Measurements from ENCODE around the gene NCAM1.

The NCAM1 gene

GRCh38 chr11:113203141-113203753, 242.0 kb downstream of the NCAM1 start:
- no peak overlapping the region for H3K9ac ChIP-seq (ENCODE audit: low read length)
- H3K9me3 ChIP-seq (ENCODE audit: control insufficient read depth, insufficient read depth, low read depth, low read length): no peaks in the 10 kb centered on the region
- H3K27me3 ChIP-seq (ENCODE audit: control insufficient read depth, insufficient read depth, low read length): no peaks in the 10 kb centered on the region
- 0 out of 2 replicates have a peak, but pooled peaks cover 5% of the 10 kb centered on the region for H3K4me1 ChIP-seq (ENCODE audit: control insufficient read depth, insufficient read depth, low read length)
- no peak overlapping the region for H3K27ac ChIP-seq (ENCODE audit: low read depth, low read length)
- no peak overlapping the region for H3K4me3 ChIP-seq (ENCODE audit: low read depth, low read length)
- H3K36me3 ChIP-seq (ENCODE audit: control insufficient read depth, insufficient read depth, low read length): no peaks in the 10 kb centered on the region

- Histone ChIP-seq H3K27me3 (ENCODE audit: control insufficient read depth, insufficient read depth, low read length) (no peaks in the 10 kb centered on the region), H3K4me3 (ENCODE audit: low read depth, low read length) (no peak overlapping the region), H3K36me3 (ENCODE audit: control insufficient read depth, insufficient read depth, low read length) (no peaks in the 10 kb centered on the region), H3K27ac (ENCODE audit: low read depth, low read length) (no peak overlapping the region), H3K4me1 (ENCODE audit: control insufficient read depth, insufficient read depth, low read length) (0 out of 2 replicates have a peak, but pooled peaks cover under 1% of the 10 kb centered on the region), H3K9me3 (ENCODE audit: control insufficient read depth, insufficient read depth, low read depth, low read length) (no peaks in the 10 kb centered on the region), H3K9ac (ENCODE audit: low read length) (no peak overlapping the region)
These were observed 243.1 kb downstream of the NCAM1 start for GRCh38 chr11:113204280-113204679.

- Histone ChIP-seq H3K9ac (ENCODE audit: low read length) (no peak overlapping the region), H3K4me1 (ENCODE audit: control insufficient read depth, insufficient read depth, low read length) (no peaks in the 10 kb centered on the region), H3K4me3 (ENCODE audit: low read depth, low read length) (no peak overlapping the region), H3K36me3 (ENCODE audit: control insufficient read depth, insufficient read depth, low read length) (no peaks in the 10 kb centered on the region), H3K27ac (ENCODE audit: low read depth, low read length) (no peak overlapping the region), H3K27me3 (ENCODE audit: control insufficient read depth, insufficient read depth, low read length) (no peaks in the 10 kb centered on the region), H3K9me3 (ENCODE audit: control insufficient read depth, insufficient read depth, low read depth, low read length) (peaks cover 12% of the 10 kb centered on the region; the same call in 1 of the 2 replicates)
These were observed 252.3 kb downstream of the NCAM1 start for GRCh38 chr11:113213549-113213948.

- H3K4me3 ChIP-seq (ENCODE audit: low read depth, low read length): no peak overlapping the region
- H3K36me3 ChIP-seq (ENCODE audit: control insufficient read depth, insufficient read depth, low read length): peaks cover 2% of the 10 kb centered on the region; the same call in 1 of the 2 replicates
- H3K9ac ChIP-seq (ENCODE audit: low read length): no peak overlapping the region
These were observed 261.0 kb downstream of the NCAM1 start for GRCh38 chr11:113222241-113222640.

GRCh38 chr11:113234888-113235287, 273.7 kb downstream of the NCAM1 start:
- Histone ChIP-seq H3K9ac (ENCODE audit: low read length) (no peak overlapping the region), H3K36me3 (ENCODE audit: control insufficient read depth, insufficient read depth, low read length) (no peaks in the 10 kb centered on the region), H3K27ac (ENCODE audit: low read depth, low read length) (no peak overlapping the region), H3K27me3 (ENCODE audit: control insufficient read depth, insufficient read depth, low read length) (no peaks in the 10 kb centered on the region), H3K4me3 (ENCODE audit: low read depth, low read length) (no peak overlapping the region), H3K4me1 (ENCODE audit: control insufficient read depth, insufficient read depth, low read length) (no peaks in the 10 kb centered on the region), H3K9me3 (ENCODE audit: control insufficient read depth, insufficient read depth, low read depth, low read length) (no peaks in the 10 kb centered on the region)

More at GRCh38 chr11:113222241-113222640, 261.0 kb downstream of the NCAM1 start:
- Histone ChIP-seq H3K9me3 (ENCODE audit: control insufficient read depth, insufficient read depth, low read depth, low read length) (peaks cover 19% of the 10 kb centered on the region), H3K27me3 (ENCODE audit: control insufficient read depth, insufficient read depth, low read length) (no peaks in the 10 kb centered on the region), H3K27ac (ENCODE audit: low read depth, low read length) (no peak overlapping the region), H3K4me1 (ENCODE audit: control insufficient read depth, insufficient read depth, low read length) (no peaks in the 10 kb centered on the region)

GRCh38 chr11:113237261-113237660, 276.0 kb downstream of the NCAM1 start:
- H3K4me3 ChIP-seq (ENCODE audit: low read depth, low read length): no peak overlapping the region
- H3K9ac ChIP-seq (ENCODE audit: low read length): no peak overlapping the region
- H3K9me3 ChIP-seq (ENCODE audit: control insufficient read depth, insufficient read depth, low read depth, low read length): no peaks in the 10 kb centered on the region
- H3K27me3 ChIP-seq (ENCODE audit: control insufficient read depth, insufficient read depth, low read length): no peaks in the 10 kb centered on the region
- H3K27ac ChIP-seq (ENCODE audit: low read depth, low read length): no peak overlapping the region
- H3K36me3 ChIP-seq (ENCODE audit: control insufficient read depth, insufficient read depth, low read length): no peaks in the 10 kb centered on the region
- no peaks in the 10 kb centered on the region for H3K4me1 ChIP-seq (ENCODE audit: control insufficient read depth, insufficient read depth, low read length)

- H3K9me3 ChIP-seq (ENCODE audit: control insufficient read depth, insufficient read depth, low read depth, low read length): no peaks in the 10 kb centered on the region
- H3K27me3 ChIP-seq (ENCODE audit: control insufficient read depth, insufficient read depth, low read length): no peaks in the 10 kb centered on the region
- H3K9ac ChIP-seq (ENCODE audit: low read length): no peak overlapping the region
- no peak overlapping the region for H3K4me3 ChIP-seq (ENCODE audit: low read depth, low read length)
- no peak overlapping the region for H3K27ac ChIP-seq (ENCODE audit: low read depth, low read length)
- no peaks in the 10 kb centered on the region for H3K36me3 ChIP-seq (ENCODE audit: control insufficient read depth, insufficient read depth, low read length)
- peaks cover 10% of the 10 kb centered on the region for H3K4me1 ChIP-seq (ENCODE audit: control insufficient read depth, insufficient read depth, low read length)
These were observed 277.5 kb downstream of the NCAM1 start for GRCh38 chr11:113238721-113239120.

GRCh38 chr11:113240389-113240788, 279.2 kb downstream of the NCAM1 start:
- Histone ChIP-seq H3K9me3 (ENCODE audit: control insufficient read depth, insufficient read depth, low read depth, low read length) (no peaks in the 10 kb centered on the region), H3K4me3 (ENCODE audit: low read depth, low read length) (no peak overlapping the region), H3K9ac (ENCODE audit: low read length) (no peak overlapping the region), H3K4me1 (ENCODE audit: control insufficient read depth, insufficient read depth, low read length) (peaks cover 10% of the 10 kb centered on the region), H3K27ac (ENCODE audit: low read depth, low read length) (no peak overlapping the region), H3K27me3 (ENCODE audit: control insufficient read depth, insufficient read depth, low read length) (no peaks in the 10 kb centered on the region), H3K36me3 (ENCODE audit: control insufficient read depth, insufficient read depth, low read length) (no peaks in the 10 kb centered on the region)

GRCh38 chr11:113240790-113241635, 279.8 kb downstream of the NCAM1 start:
- H3K9ac ChIP-seq (ENCODE audit: low read length): no peak overlapping the region
- no peak overlapping the region for H3K27ac ChIP-seq (ENCODE audit: low read depth, low read length)
- no peak overlapping the region for H3K4me3 ChIP-seq (ENCODE audit: low read depth, low read length)
- no peaks in the 10 kb centered on the region for H3K27me3 ChIP-seq (ENCODE audit: control insufficient read depth, insufficient read depth, low read length)
- no peaks in the 10 kb centered on the region for H3K36me3 ChIP-seq (ENCODE audit: control insufficient read depth, insufficient read depth, low read length)
- H3K9me3 ChIP-seq (ENCODE audit: control insufficient read depth, insufficient read depth, low read depth, low read length): no peaks in the 10 kb centered on the region
- H3K4me1 ChIP-seq (ENCODE audit: control insufficient read depth, insufficient read depth, low read length): peaks cover 10% of the 10 kb centered on the region

- Histone ChIP-seq H3K4me1 (ENCODE audit: control insufficient read depth, insufficient read depth, low read length) (peaks cover 10% of the 10 kb centered on the region), H3K27me3 (ENCODE audit: control insufficient read depth, insufficient read depth, low read length) (no peaks in the 10 kb centered on the region), H3K27ac (ENCODE audit: low read depth, low read length) (no peak overlapping the region), H3K9me3 (ENCODE audit: control insufficient read depth, insufficient read depth, low read depth, low read length) (no peaks in the 10 kb centered on the region), H3K9ac (ENCODE audit: low read length) (no peak overlapping the region), H3K4me3 (ENCODE audit: low read depth, low read length) (no peak overlapping the region), H3K36me3 (ENCODE audit: control insufficient read depth, insufficient read depth, low read length) (no peaks in the 10 kb centered on the region)
These were observed 280.4 kb downstream of the NCAM1 start for GRCh38 chr11:113241636-113242054.

- Histone ChIP-seq H3K9me3 (ENCODE audit: control insufficient read depth, insufficient read depth, low read depth, low read length) (no peaks in the 10 kb centered on the region), H3K4me3 (ENCODE audit: low read depth, low read length) (no peak overlapping the region), H3K36me3 (ENCODE audit: control insufficient read depth, insufficient read depth, low read length) (no peaks in the 10 kb centered on the region), H3K27me3 (ENCODE audit: control insufficient read depth, insufficient read depth, low read length) (no peaks in the 10 kb centered on the region), H3K4me1 (ENCODE audit: control insufficient read depth, insufficient read depth, low read length) (peaks cover 13% of the 10 kb centered on the region), H3K9ac (ENCODE audit: low read length) (no peak overlapping the region), H3K27ac (ENCODE audit: low read depth, low read length) (no peak overlapping the region)
These were observed 280.8 kb downstream of the NCAM1 start for GRCh38 chr11:113242060-113242459.
